Measurements from ENCODE around the gene RBM23. TPM values are rescaled to one million over a fixed set of nuclear protein-coding genes. Genes with fewer than 3 reads are reported as not detected.

RBM23 gene
- total RNA-seq, 1 experiment from 2014 or later = 78.9 TPM

- H3K9me2 ChIP-seq (replicated peaks; ENCODE audit: low read length) = no peaks in the 10 kb centered on the region
- H3F3A ChIP-seq (ENCODE audit: low read length, unreplicated experiment) = no peaks in the 10 kb centered on the region
- no peaks in the 10 kb centered on the region for H4K20me1 ChIP-seq (ENCODE audit: low read length)
- H2AFZ ChIP-seq (ENCODE audit: low read length) = no peak overlapping the region
- no peak overlapping the region for H3K27ac ChIP-seq (ENCODE audit: low read length)
- H3K9ac ChIP-seq (ENCODE audit: low read length) = no peak overlapping the region
- H3K27me3 ChIP-seq (ENCODE audit: low read length) = no peaks in the 10 kb centered on the region
- peaks cover 16% of the 10 kb centered on the region for H3K36me3 ChIP-seq (ENCODE audit: low read depth, low read length)
- H3K9me3 ChIP-seq (ENCODE audit: low read length) = no peaks in the 10 kb centered on the region
- BruUV-seq (replicated peaks) = no TSS peak
- ATAC-seq (no peak), DNase-seq (no peak)
- TF ChIP-seq EZH2phosphoT487 (IDR thresholded peaks at IDR 0.05; ENCODE audit: borderline replicate concordance, low read length) (no peak), EZH2 (IDR thresholded peaks at IDR 0.05; ENCODE audit: low read length, unreplicated experiment) (no peak)
- TF ChIP-seq, protein P1, sequence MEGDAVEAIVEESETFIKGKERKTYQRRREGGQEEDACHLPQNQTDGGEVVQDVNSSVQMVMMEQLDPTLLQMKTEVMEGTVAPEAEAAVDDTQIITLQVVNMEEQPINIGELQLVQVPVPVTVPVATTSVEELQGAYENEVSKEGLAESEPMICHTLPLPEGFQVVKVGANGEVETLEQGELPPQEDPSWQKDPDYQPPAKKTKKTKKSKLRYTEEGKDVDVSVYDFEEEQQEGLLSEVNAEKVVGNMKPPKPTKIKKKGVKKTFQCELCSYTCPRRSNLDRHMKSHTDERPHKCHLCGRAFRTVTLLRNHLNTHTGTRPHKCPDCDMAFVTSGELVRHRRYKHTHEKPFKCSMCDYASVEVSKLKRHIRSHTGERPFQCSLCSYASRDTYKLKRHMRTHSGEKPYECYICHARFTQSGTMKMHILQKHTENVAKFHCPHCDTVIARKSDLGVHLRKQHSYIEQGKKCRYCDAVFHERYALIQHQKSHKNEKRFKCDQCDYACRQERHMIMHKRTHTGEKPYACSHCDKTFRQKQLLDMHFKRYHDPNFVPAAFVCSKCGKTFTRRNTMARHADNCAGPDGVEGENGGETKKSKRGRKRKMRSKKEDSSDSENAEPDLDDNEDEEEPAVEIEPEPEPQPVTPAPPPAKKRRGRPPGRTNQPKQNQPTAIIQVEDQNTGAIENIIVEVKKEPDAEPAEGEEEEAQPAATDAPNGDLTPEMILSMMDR (conservative IDR thresholded peaks at IDR 0.05; ENCODE audit: low read depth, low read length) = no peak
- H3K4me1 ChIP-seq (ENCODE audit: insufficient read depth, low read length) = no peaks in the 10 kb centered on the region
- H3K4me3 ChIP-seq (ENCODE audit: low read length) = no peak overlapping the region
- POLR2A ChIA-PET (ENCODE audit: unreplicated experiment) = no interaction called here
- CTCF ChIA-PET = interaction anchor here (0.6 kb wide), 1 partner anchor 48 kb away, joined by 3 read pairs; no protein-coding TSS in a partner anchor
- intact Hi-C loops (cut with micrococcal nuclease) = no loop called here
- no peak overlapping the region for H3K4me2 ChIP-seq (ENCODE audit: low read length)
- H3K79me2 ChIP-seq (ENCODE audit: low read length) = peaks cover 44% of the 10 kb centered on the region
Observed at GRCh38 chr14:22910916-22911315, 8.0 kb downstream of the RBM23 start.

GRCh38 chr14:22908601-22909000, 10.3 kb downstream of the RBM23 start:
- H3K4me3 ChIP-seq (ENCODE audit: low read length) = no peak overlapping the region
- no peaks in the 10 kb centered on the region for H3F3A ChIP-seq (ENCODE audit: low read length, unreplicated experiment)
- BruUV-seq (replicated peaks) = no TSS peak
- TF ChIP-seq, protein P1 (conservative IDR thresholded peaks at IDR 0.05; ENCODE audit: low read depth, low read length) = no peak
- no peak for TF ChIP-seq EZH2phosphoT487 (IDR thresholded peaks at IDR 0.05; ENCODE audit: borderline replicate concordance, low read length)
- no peak for TF ChIP-seq EZH2 (IDR thresholded peaks at IDR 0.05; ENCODE audit: low read length, unreplicated experiment)
- DNase-seq (no peak), ATAC-seq (no peak)
- CTCF ChIA-PET = no interaction called here
- H3K4me2 ChIP-seq (ENCODE audit: low read length) = no peak overlapping the region
- intact Hi-C loops (cut with micrococcal nuclease) = no loop called here
- H3K27ac ChIP-seq (ENCODE audit: low read length) = no peak overlapping the region
- POLR2A ChIA-PET (ENCODE audit: unreplicated experiment) = no interaction called here
- H3K4me1 ChIP-seq (ENCODE audit: insufficient read depth, low read length) = peaks cover 8% of the 10 kb centered on the region
- H3K79me2 ChIP-seq (ENCODE audit: low read length) = peaks cover 23% of the 10 kb centered on the region
- no peaks in the 10 kb centered on the region for H3K9me3 ChIP-seq (ENCODE audit: low read length)
- no peaks in the 10 kb centered on the region for H3K9me2 ChIP-seq (replicated peaks; ENCODE audit: low read length)
- H3K9ac ChIP-seq (ENCODE audit: low read length) = no peak overlapping the region
- peaks cover 34% of the 10 kb centered on the region for H3K36me3 ChIP-seq (ENCODE audit: low read depth, low read length)
- H3K27me3 ChIP-seq (ENCODE audit: low read length) = no peaks in the 10 kb centered on the region
- no peak overlapping the region for H2AFZ ChIP-seq (ENCODE audit: low read length)
- H4K20me1 ChIP-seq (ENCODE audit: low read length) = no peaks in the 10 kb centered on the region

- Histone ChIP-seq H3K4me1 (ENCODE audit: insufficient read depth, low read length) (peaks cover 15% of the 10 kb centered on the region), H3K9ac (ENCODE audit: low read length) (no peak overlapping the region), H3F3A (ENCODE audit: low read length, unreplicated experiment) (no peaks in the 10 kb centered on the region), H3K27me3 (ENCODE audit: low read length) (no peaks in the 10 kb centered on the region), H2AFZ (ENCODE audit: low read length) (no peak overlapping the region), H3K9me3 (ENCODE audit: low read length) (no peaks in the 10 kb centered on the region), H3K9me2 (replicated peaks; ENCODE audit: low read length) (no peaks in the 10 kb centered on the region), H3K36me3 (ENCODE audit: low read depth, low read length) (peaks cover 41% of the 10 kb centered on the region), H3K4me3 (ENCODE audit: low read length) (no peak overlapping the region), H4K20me1 (ENCODE audit: low read length) (no peaks in the 10 kb centered on the region), H3K4me2 (ENCODE audit: low read length) (no peak overlapping the region), H3K79me2 (ENCODE audit: low read length) (peaks cover 15% of the 10 kb centered on the region), H3K27ac (ENCODE audit: low read length) (no peak overlapping the region)
- TF ChIP-seq EZH2 (IDR thresholded peaks at IDR 0.05; ENCODE audit: low read length, unreplicated experiment) (no peak), EZH2phosphoT487 (IDR thresholded peaks at IDR 0.05; ENCODE audit: borderline replicate concordance, low read length) (no peak)
- TF ChIP-seq, protein P1 (conservative IDR thresholded peaks at IDR 0.05; ENCODE audit: low read depth, low read length) = no peak
- CTCF ChIA-PET = no interaction called here
- ATAC-seq (no peak), DNase-seq (no peak)
- intact Hi-C loops (cut with micrococcal nuclease) = no loop called here
- no TSS peak for BruUV-seq (replicated peaks)
- POLR2A ChIA-PET (ENCODE audit: unreplicated experiment) = no interaction called here
Observed at GRCh38 chr14:22907429-22907828, 11.5 kb downstream of the RBM23 start.

Measured in PC-3 (cell line).